Activated T-cell treated with anti-CD3 and anti-CD28 coated beads, Interleukin-2, amount 50 U/mL, for 24 hours (primary cell): ENCODE measurements around the gene CYB5R3.
"Not testable (repeated sequence)": the region's sequence is repeated elsewhere in the genome, so short reads cannot be mapped to it uniquely, and the experiment has no call there.

Source experiments
- DNase-seq: peaks from one replicate; pipeline ENCODE4 v3.0.0-alpha.2; 2020
- H3K27ac Mint-ChIP-seq: 2 replicates; pipeline ENCODE4 v1.8.0; 2020; ENCODE audit warnings: mild to moderate bottlenecking, mixed read lengths
- H3K27me3 Mint-ChIP-seq: 2 replicates; pipeline ENCODE4 v1.8.0; 2020; ENCODE audit warnings: mixed read lengths
- H3K36me3 Mint-ChIP-seq: 2 replicates; pipeline ENCODE4 v1.8.0; 2020; ENCODE audit warnings: low read depth, mixed read lengths
- H3K4me1 Mint-ChIP-seq: 2 replicates; pipeline ENCODE4 v1.8.0; 2020; ENCODE audit warnings: low read depth, mixed read lengths
- H3K4me3 Mint-ChIP-seq: 2 replicates; pipeline ENCODE4 v1.8.0; 2020; ENCODE audit warnings: mild to moderate bottlenecking, moderate library complexity, mixed read lengths
- H3K9me3 Mint-ChIP-seq: 2 replicates; pipeline ENCODE4 v1.8.0; 2020; ENCODE audit warnings: mixed read lengths

The CYB5R3 gene

DNA sequence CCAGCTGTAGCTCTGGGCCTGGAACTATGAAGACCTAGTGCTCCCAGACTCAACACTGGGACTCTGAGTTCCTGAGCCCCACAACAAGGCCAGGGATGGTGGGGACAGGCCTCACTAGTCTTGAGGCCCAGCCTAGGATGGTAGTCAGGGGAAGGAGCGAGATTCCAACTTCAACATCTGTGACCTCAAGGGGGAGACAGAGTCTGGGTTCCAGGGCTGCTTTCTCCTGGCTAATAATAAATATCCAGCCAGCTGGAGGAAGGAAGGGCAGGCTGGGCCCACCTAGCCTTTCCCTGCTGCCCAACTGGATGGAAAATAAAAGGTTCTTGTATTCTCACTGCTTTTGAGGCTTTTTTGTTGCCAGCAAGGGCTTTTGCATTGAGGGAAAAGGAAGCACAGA, 75.1 kb downstream of the CYB5R3 start:
- not testable (repeated sequence) for H3K27me3 Mint-ChIP-seq, H3K9me3 Mint-ChIP-seq, H3K4me1 Mint-ChIP-seq, DNase-seq, H3K4me3 Mint-ChIP-seq, H3K27ac Mint-ChIP-seq
- H3K36me3 Mint-ChIP-seq = peaks cover 81% of the 10 kb centered on the region

DNA sequence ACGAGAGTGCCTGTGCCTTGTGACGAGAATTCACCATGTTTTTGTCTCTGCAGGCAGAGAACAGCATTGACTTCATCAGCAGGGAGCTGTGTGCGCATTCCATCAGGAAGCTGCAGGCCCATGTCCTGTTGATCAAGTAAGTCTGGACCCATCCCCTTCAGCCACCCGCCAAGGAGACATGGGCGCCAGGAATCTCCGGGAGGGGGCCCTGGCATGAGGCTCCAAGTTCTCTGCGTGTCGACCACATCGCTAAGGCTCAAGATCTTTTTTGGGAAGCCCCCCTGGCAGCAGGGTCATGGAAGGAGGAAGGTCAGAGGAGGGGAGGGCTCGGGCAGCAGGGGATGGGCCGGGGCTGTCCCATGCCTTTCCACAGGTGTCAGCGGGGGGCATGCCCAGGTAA, 78.1 kb downstream of the CYB5R3 start:
- peaks cover 64% of the 10 kb centered on the region for H3K36me3 Mint-ChIP-seq
- not testable (repeated sequence) for H3K4me3 Mint-ChIP-seq, H3K4me1 Mint-ChIP-seq, H3K27me3 Mint-ChIP-seq, H3K9me3 Mint-ChIP-seq, DNase-seq
- peak overlapping the region; percentile 59 for H3K27ac Mint-ChIP-seq

DNA sequence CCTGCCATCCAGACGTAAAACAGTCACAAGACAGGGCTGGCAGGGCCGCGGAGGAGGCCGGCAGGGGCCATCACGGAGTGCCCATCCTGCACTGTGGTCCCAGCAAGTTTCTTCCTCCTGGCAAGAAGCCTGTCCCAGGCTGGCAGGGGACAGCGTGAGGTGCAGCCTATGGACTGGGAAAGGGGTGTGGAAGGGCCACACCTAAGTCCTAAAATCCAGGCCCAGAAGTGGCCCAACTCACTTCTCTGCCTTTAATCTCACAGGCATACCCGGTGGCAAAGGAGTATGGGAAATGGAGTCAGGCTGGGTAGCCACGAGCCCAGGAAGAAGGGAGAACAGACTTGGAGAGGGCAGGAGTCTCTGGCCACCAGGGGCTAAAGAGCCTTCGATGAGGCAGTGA, 78.6 kb downstream of the CYB5R3 start:
- not testable (repeated sequence) for H3K27me3 Mint-ChIP-seq, H3K4me1 Mint-ChIP-seq, H3K4me3 Mint-ChIP-seq, DNase-seq, H3K9me3 Mint-ChIP-seq, H3K27ac Mint-ChIP-seq
- peaks cover 62% of the 10 kb centered on the region for H3K36me3 Mint-ChIP-seq

DNA sequence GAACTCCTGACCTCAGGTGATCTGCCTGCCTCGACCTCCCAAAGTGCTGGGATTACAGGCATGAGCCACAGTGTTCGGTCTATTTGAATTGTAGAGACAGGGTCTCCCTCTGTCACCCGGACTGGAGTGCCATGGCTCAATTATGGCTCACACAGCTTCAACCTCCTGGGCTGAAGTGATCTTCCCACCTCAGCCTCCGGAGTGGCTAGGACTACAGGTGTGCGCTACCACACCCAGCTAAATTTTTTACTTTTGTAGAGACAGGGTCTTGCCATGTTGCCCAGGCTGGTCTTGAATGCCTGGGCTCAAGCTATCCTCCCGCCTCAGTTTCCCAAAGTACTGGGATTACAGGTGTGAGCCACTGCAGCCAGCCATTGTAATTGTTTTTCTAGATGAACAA, 81.2 kb downstream of the CYB5R3 start:
- H3K4me1 Mint-ChIP-seq, DNase-seq, H3K4me3 Mint-ChIP-seq, H3K27me3 Mint-ChIP-seq, H3K9me3 Mint-ChIP-seq, H3K27ac Mint-ChIP-seq: not testable (repeated sequence)
- H3K36me3 Mint-ChIP-seq = peaks cover 51% of the 10 kb centered on the region
